HuH-7.5 (cell line): ENCODE data around the gene ENTR1.
A peak's percentile ranks its signal among the peaks of the same experiment; 100 is the strongest.

Experiments
- DNase-seq: peaks from one replicate; pipeline ENCODE4 v3.0.0; 2011; ENCODE audit warnings: low spot score

The ENTR1 gene

GRCh38 chr9:136410500-136411287, at the start of gene ENTR1, which contains the start of gene PMPCA:
TSS of gene ENTR1 (minus strand) at chr9:136410614. CDS start at chr9:136410397, 217 bp downstream.
TSS of gene PMPCA (plus strand) at chr9:136410658. CDS start at chr9:136410669, 11 bp downstream.
- peak; percentile 97 for DNase-seq

- no peak for DNase-seq
Observed at GRCh38 chr9:136459425-136459824, 49.0 kb upstream of the ENTR1 start.

- DNase-seq, result no peak
Observed at GRCh38 chr9:136457326-136457725, 46.9 kb upstream of the ENTR1 start.

GRCh38 chr9:136456258-136456657, 45.8 kb upstream of the ENTR1 start:
- no peak for DNase-seq

- no peak for DNase-seq
Observed at GRCh38 chr9:136455043-136456002, 44.9 kb upstream of the ENTR1 start.

- DNase-seq, result no peak
Observed at GRCh38 chr9:136454026-136454796, 43.8 kb upstream of the ENTR1 start.

- DNase-seq, result no peak
Observed at GRCh38 chr9:136453326-136453725, 42.9 kb upstream of the ENTR1 start.

- no peak for DNase-seq
Observed at GRCh38 chr9:136451221-136451877, 40.9 kb upstream of the ENTR1 start.

GRCh38 chr9:136448655-136449054, 38.2 kb upstream of the ENTR1 start:
- no peak for DNase-seq

GRCh38 chr9:136447173-136447778, 36.9 kb upstream of the ENTR1 start:
- no peak for DNase-seq

GRCh38 chr9:136445799-136446198, 35.4 kb upstream of the ENTR1 start:
- DNase-seq, result no peak

GRCh38 chr9:136444102-136444501, 33.7 kb upstream of the ENTR1 start:
- DNase-seq, result no peak

- no peak for DNase-seq
Observed at GRCh38 chr9:136443687-136444086, 33.3 kb upstream of the ENTR1 start.

GRCh38 chr9:136443087-136443486, 32.7 kb upstream of the ENTR1 start:
- DNase-seq, result no peak

- no peak for DNase-seq
Observed at GRCh38 chr9:136442265-136442664, 31.9 kb upstream of the ENTR1 start.

- DNase-seq, result no peak
Observed at GRCh38 chr9:136441681-136442245, 31.3 kb upstream of the ENTR1 start.

- no peak for DNase-seq
Observed at GRCh38 chr9:136441191-136441680, 30.8 kb upstream of the ENTR1 start.

GRCh38 chr9:136439481-136440408, 29.3 kb upstream of the ENTR1 start, which contains the start of gene INPP5E:
TSS of gene INPP5E (minus strand) at chr9:136439845. CDS start at chr9:136439419, 426 bp downstream.
- DNase-seq, result peak; percentile 95
